ENCODE measurements around the gene PROSER3. TPM values are rescaled to one million over a fixed set of nuclear protein-coding genes. Genes with fewer than 3 reads are reported as not detected.
A peak's percentile ranks its signal among the peaks of the same experiment; 100 is the strongest.

The PROSER3 gene
- total and polyA plus RNA-seq, 9 of the 15 experiments (the other 6 are each of a cell fraction or from before 2014, with no cell fraction given): 1.0 to 39.5 (median 5.1) TPM

- TF ChIP-seq AFF4 (CRISPR knock-in tag; IDR thresholded peaks at IDR 0.05): peak; percentile 34; the same call in 1 of the 2 replicates
- TF ChIP-seq FOXK2 (conservative IDR thresholded peaks at IDR 0.05 in 1 of 2, IDR thresholded peaks at IDR 0.05 in 1 of 2; ENCODE audit: low read depth in 2 of 2): peak; percentile 73 to 83
- no peak for TF ChIP-seq SLC30A9 (CRISPR knock-in tag; IDR thresholded peaks at IDR 0.05)
- peak; percentile 92 for TF ChIP-seq FOXP1 (CRISPR knock-in tag; IDR thresholded peaks at IDR 0.05)
- peak; percentile 33 for TF ChIP-seq ZBTB7A (IDR thresholded peaks at IDR 0.05; ENCODE audit: borderline replicate concordance, control insufficient read depth, low read depth, low read length)
- TF ChIP-seq MCM3 (IDR thresholded peaks at IDR 0.05): no peak
- peak; percentile 58 to 64 for TF ChIP-seq E2F6 (IDR thresholded peaks at IDR 0.05; ENCODE audit: borderline replicate concordance in 1 of 2, extremely low read depth in 1 of 2, insufficient read depth in 1 of 2, insufficient read length in 1 of 2, low read depth in 1 of 2, low read length in 1 of 2, poor library complexity in 1 of 2, severe bottlenecking in 1 of 2)
- TF ChIP-seq PML (IDR thresholded peaks at IDR 0.05; ENCODE audit: low read length): peak; percentile 15; the same call in 1 of the 2 replicates
- TF ChIP-seq JUND (IDR thresholded peaks at IDR 0.05; ENCODE audit: borderline replicate concordance, low read depth, low read length): peak; percentile 11; the same call in 1 of the 2 replicates
- no peak; the same call in 2 of the 3 replicates for TF ChIP-seq JUND (tag; IDR thresholded peaks at IDR 0.05; ENCODE audit: borderline replicate concordance, low read depth, low read length)
- no peak for TF ChIP-seq CHD1 (IDR thresholded peaks at IDR 0.05; ENCODE audit: low read length)
- no peak for TF ChIP-seq CUX1 (CRISPR knock-in tag; IDR thresholded peaks at IDR 0.05)
- no peak for TF ChIP-seq TEAD4 (IDR thresholded peaks at IDR 0.05; ENCODE audit: low read length)
- no peak for TF ChIP-seq TEAD4 (CRISPR knock-in tag; IDR thresholded peaks at IDR 0.05; ENCODE audit: borderline replicate concordance)
- TF ChIP-seq ELF1 (tag; IDR thresholded peaks at IDR 0.05): peak; percentile 39
- TF ChIP-seq ZNF24 (IDR thresholded peaks at IDR 0.05): 0 out of 2 replicates have a peak, but pooled peaks have one; percentile 17
These were observed 17.4 kb upstream of the PROSER3 start (continued) for GRCh38 chr19:35740423-35741202.

All from K562 (cell line).